Esophagus (tissue), 2 donors: ENCODE data around the gene FITM1. TPM values are rescaled to one million over a fixed set of nuclear protein-coding genes. Genes with fewer than 3 reads are reported as not detected.
A peak's percentile ranks its signal among the peaks of the same experiment; 100 is the strongest.

Experiments used
- H3K27ac ChIP-seq, 2 donors: one replicate each; pipeline ENCODE4 v1.5.1; 2013; ENCODE audit warnings: low read depth in 2 of 2, mild to moderate bottlenecking in 2 of 2, inconsistent platforms in 1 of 2, low read length in 1 of 2, moderate library complexity in 1 of 2
- H3K27me3 ChIP-seq, 2 donors: one replicate each; pipeline ENCODE4 v1.6.1; 2013; ENCODE audit warnings: low read length in 2 of 2, control low read depth in 1 of 2, mild to moderate bottlenecking in 1 of 2; ENCODE audit not compliant: insufficient read depth in 2 of 2, control insufficient read depth in 1 of 2
- H3K36me3 ChIP-seq, 2 donors: one replicate each; pipeline ENCODE4 v1.6.1; 2013; ENCODE audit warnings: low read length in 1 of 2; ENCODE audit not compliant: control insufficient read depth in 2 of 2, insufficient read depth in 2 of 2
- H3K4me1 ChIP-seq, 2 donors: one replicate each; pipeline ENCODE4 v1.6.1; 2013; ENCODE audit warnings: low read length in 1 of 2; ENCODE audit not compliant: control insufficient read depth in 2 of 2, insufficient read depth in 2 of 2
- H3K4me3 ChIP-seq, 2 donors: one replicate each; pipeline ENCODE4 v1.5.1; 2013; ENCODE audit warnings: low read length in 2 of 2, mild to moderate bottlenecking in 2 of 2, low read depth in 1 of 2, moderate library complexity in 1 of 2
- H3K9me3 ChIP-seq, 2 donors: one replicate each; pipeline ENCODE4 v1.6.1; 2013; ENCODE audit warnings: mild to moderate bottlenecking in 2 of 2, low read depth in 1 of 2, low read length in 1 of 2, moderate library complexity in 1 of 2; ENCODE audit not compliant: control insufficient read depth in 2 of 2, insufficient read depth in 1 of 2
- WGBS, 2 donors: extraction: QIAGEN DNeasy Blood & Tissue Kit; methylation state at CpG; one replicate each; pipeline ENCODE4 v1.1.7; 2013; 5-methylcytosine and 5-hydroxymethylcytosine counted together
- polyA plus RNA-seq, 2 donors: library from polyadenylated mRNA; stranded (reverse); fragments of 200-250 nt; gene quantifications; one replicate each; pipeline ENCODE4 v1.2.3, GENCODE V29; 2013
- donor health status: healthy with polysubstance abuse.
- donor health status: Bipolar disorder and iron deficiency.

Gene FITM1
- polyA plus RNA-seq, 2 donors = 0.60 to 1.1 TPM

DNA sequence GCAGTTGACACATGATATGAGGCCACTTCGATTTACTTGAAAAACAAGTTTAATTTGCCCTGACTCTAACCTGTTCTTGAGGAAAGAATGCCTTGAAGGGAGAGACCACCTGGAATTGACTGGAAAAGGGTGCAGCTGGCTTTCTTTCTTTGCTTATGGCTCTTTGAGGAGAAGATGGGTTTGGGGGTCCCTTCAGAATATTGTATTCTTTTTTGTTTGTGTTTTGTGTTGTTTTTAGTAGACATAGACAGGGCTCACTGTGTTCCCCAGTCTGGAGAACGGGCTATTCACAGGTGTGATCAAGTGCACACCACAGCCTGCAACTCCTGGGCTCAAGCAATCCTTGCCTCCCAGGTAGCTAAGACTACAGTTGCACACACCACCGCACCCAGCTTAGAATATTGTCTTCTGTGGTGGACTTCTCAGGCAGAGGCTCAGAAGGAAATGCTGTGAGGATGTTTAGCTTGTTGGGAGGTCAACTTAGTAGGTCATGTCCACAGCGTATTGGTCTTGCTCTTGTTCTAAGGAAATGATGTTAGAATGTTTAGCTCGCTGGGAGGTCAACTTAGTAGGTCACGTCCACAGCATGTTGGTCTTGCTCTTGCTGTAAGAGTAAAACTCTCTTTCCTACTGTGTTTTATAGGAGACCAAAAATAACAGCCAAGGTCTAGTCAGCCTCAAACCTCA lies 14.2 kb upstream of the FITM1 start:
- Histone ChIP-seq H3K9me3 (no peaks in the 10 kb centered on the region), H3K27me3 (no peaks in the 10 kb centered on the region), H3K4me1 (peaks cover 0 to 2% of the 10 kb centered on the region in 2 donors), H3K36me3 (peaks cover 14 to 30% of the 10 kb centered on the region in 2 donors), H3K27ac (no peak overlapping the region), H3K4me3 (peak overlapping the region in 1 of 2 donors; percentile 72)
- WGBS, 2 donors = 74 to 75% methylated on average over 6 of the region's 6 CpGs

GRCh38 chr14:24117179-24117578 lies 13.3 kb upstream of the FITM1 start:
- WGBS, 2 donors = 74 to 88% methylated on average over 6 of the region's 6 CpGs

GRCh38 chr14:24119691-24120090 lies 10.8 kb upstream of the FITM1 start:
- Histone ChIP-seq H3K4me3 (no peak overlapping the region), H3K9me3 (no peaks in the 10 kb centered on the region), H3K27me3 (no peaks in the 10 kb centered on the region), H3K36me3 (peaks cover 26 to 40% of the 10 kb centered on the region in 2 donors), H3K4me1 (peaks cover 0 to 2% of the 10 kb centered on the region in 2 donors), H3K27ac (no peak overlapping the region)
- WGBS, 2 donors = 98% methylated on average over 6 of the region's 6 CpGs

More at GRCh38 chr14:24117179-24117578, 13.3 kb upstream of the FITM1 start:
- H3K4me3 ChIP-seq = no peak overlapping the region
- peaks cover 14 to 31% of the 10 kb centered on the region in 2 donors for H3K36me3 ChIP-seq
- H3K27me3 ChIP-seq = no peaks in the 10 kb centered on the region
- no peak overlapping the region for H3K27ac ChIP-seq
- H3K4me1 ChIP-seq = peaks cover 0 to 2% of the 10 kb centered on the region in 2 donors
- H3K9me3 ChIP-seq = no peaks in the 10 kb centered on the region

DNA sequence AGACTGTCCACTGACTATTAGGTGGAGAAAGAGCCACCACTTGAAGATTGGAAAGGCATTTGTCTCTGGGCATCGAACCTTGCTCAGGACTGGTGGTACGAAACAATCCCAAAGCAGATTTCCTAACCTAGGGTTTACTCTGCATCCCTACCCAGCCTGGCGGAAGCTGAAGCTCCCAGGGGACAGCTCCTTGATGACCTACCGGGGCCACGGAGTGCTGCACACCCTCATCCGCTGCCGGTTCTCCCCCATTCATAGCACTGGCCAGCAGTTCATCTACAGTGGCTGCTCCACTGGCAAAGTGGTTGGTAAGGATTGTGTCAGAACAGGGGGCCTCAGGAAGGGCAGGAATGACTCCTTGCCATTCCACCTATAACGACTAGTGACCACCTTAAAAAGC lies 9.2 kb upstream of the FITM1 start:
- H3K4me1 ChIP-seq = no peaks in the 10 kb centered on the region
- 95 to 97% methylated on average over 8 of the region's 8 CpGs for whole genome bisulfite sequencing, 2 donors
- peaks cover 26 to 40% of the 10 kb centered on the region in 2 donors for H3K36me3 ChIP-seq
- no peaks in the 10 kb centered on the region for H3K27me3 ChIP-seq
- H3K27ac ChIP-seq = no peak overlapping the region
- H3K9me3 ChIP-seq = no peaks in the 10 kb centered on the region
- H3K4me3 ChIP-seq = no peak overlapping the region

- no peak overlapping the region for H3K27ac ChIP-seq
- 97 to 98% methylated on average over 4 of the region's 4 CpGs for WGBS, 2 donors
- H3K36me3 ChIP-seq = peaks cover 23 to 36% of the 10 kb centered on the region in 2 donors
These were observed 8.0 kb upstream of the FITM1 start for GRCh38 chr14:24122416-24122815.

GRCh38 chr14:24122898-24123297 lies 7.6 kb upstream of the FITM1 start:
- H3K36me3 ChIP-seq = peaks cover 21 to 34% of the 10 kb centered on the region in 2 donors
- WGBS, 2 donors = 90 to 92% methylated on average over 8 of the region's 8 CpGs
- no peak overlapping the region for H3K4me3 ChIP-seq
- H3K27me3 ChIP-seq = no peaks in the 10 kb centered on the region
- no peaks in the 10 kb centered on the region for H3K9me3 ChIP-seq
- H3K27ac ChIP-seq = no peak overlapping the region
- H3K4me1 ChIP-seq = no peaks in the 10 kb centered on the region

More at GRCh38 chr14:24122416-24122815, 8.0 kb upstream of the FITM1 start:
- no peaks in the 10 kb centered on the region for H3K9me3 ChIP-seq
- H3K4me1 ChIP-seq = no peaks in the 10 kb centered on the region
- no peaks in the 10 kb centered on the region for H3K27me3 ChIP-seq
- H3K4me3 ChIP-seq = no peak overlapping the region

DNA sequence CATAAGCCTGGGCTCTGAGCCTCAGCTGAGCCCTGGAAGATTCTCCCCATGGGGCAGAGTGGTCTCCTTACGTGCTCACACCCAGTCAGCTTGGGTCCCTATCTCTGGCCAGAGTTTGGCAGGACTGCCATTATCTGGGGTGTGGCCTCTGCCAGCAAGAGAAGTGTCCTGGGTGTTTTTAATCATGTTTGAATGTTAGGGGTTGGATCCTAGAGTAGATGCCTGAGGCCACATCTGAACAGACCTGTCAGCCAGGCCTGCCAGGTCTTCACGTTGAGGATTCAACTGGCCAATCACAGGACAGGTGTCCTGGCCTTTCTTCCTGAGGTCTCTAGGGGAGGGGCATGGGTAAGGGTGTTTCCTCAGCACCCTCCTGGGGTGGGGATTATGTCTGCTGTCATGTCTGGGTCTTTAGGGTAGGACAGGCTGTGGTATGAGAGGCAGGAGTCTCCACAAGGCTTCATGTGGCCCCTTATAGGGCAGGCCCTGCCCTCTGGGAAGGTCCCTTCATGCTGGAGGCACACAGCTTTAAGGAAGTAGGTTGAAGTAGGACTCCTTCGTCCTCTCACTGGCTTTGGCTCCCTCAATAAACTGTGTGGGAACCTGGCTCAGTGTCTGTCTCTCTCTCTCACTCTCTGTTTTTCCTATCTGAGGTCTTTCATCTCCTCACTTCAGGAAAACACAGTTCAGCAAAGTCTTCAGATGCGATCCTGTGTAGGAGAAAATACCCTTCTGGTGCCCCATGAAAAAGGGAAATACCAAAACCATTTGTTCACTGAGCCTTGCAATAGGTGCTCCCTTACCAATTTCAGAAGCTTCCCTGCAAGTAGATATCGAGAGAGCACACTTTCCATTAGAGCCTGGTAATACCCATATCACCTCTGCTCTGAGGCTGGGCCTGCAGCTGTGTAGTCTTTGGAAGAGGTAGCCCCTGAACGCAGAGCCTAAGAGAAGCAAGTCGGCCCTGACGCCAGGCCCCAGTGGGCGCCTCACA lies 6.7 kb upstream of the FITM1 start:
- Histone ChIP-seq H3K4me1 (no peaks in the 10 kb centered on the region), H3K4me3 (no peak overlapping the region), H3K36me3 (peaks cover 14 to 30% of the 10 kb centered on the region in 2 donors), H3K27ac (no peak overlapping the region), H3K27me3 (no peaks in the 10 kb centered on the region), H3K9me3 (no peaks in the 10 kb centered on the region)
- WGBS, 2 donors = 83 to 84% methylated on average over 9 of the region's 9 CpGs

GRCh38 chr14:24126939-24127338 lies 3.5 kb upstream of the FITM1 start:
- Histone ChIP-seq H3K27ac (no peak overlapping the region), H3K9me3 (no peaks in the 10 kb centered on the region), H3K4me1 (peaks cover 0 to 5% of the 10 kb centered on the region in 2 donors), H3K27me3 (no peaks in the 10 kb centered on the region), H3K4me3 (no peak overlapping the region), H3K36me3 (peaks cover 8 to 11% of the 10 kb centered on the region in 2 donors)

- H3K36me3 ChIP-seq = peaks cover 6 to 10% of the 10 kb centered on the region in 2 donors
- 80 to 95% methylated on average over 2 of the region's 2 CpGs for WGBS, 2 donors
- no peaks in the 10 kb centered on the region for H3K9me3 ChIP-seq
These were observed 2.8 kb upstream of the FITM1 start for GRCh38 chr14:24127673-24128072.

More at GRCh38 chr14:24127673-24128072, 2.8 kb upstream of the FITM1 start:
- Histone ChIP-seq H3K4me3 (no peak overlapping the region), H3K27me3 (no peaks in the 10 kb centered on the region), H3K27ac (no peak overlapping the region), H3K4me1 (peaks cover 0 to 5% of the 10 kb centered on the region in 2 donors)
